Fibroblast of mammary gland (primary cell): Measurements from ENCODE around the gene SMC3.
"Not testable (repeated sequence)": the region's sequence is repeated elsewhere in the genome, so short reads cannot be mapped to it uniquely, and the experiment has no call there.

Source experiments
- DNase-seq: peaks from one replicate; pipeline ENCODE4 v3.0.0-alpha.2; 2010; ENCODE audit warnings: low read depth
- H3K4me3 ChIP-seq: 2 replicates; pipeline ENCODE4 v1.5.1; 2011; ENCODE audit warnings: low read depth, mild to moderate bottlenecking, low read length, moderate library complexity; ENCODE audit not compliant: control insufficient read depth
- CTCF ChIP-seq: conservative IDR thresholded peaks from 2 replicates; pipeline ENCODE4 v1.5.1; 2011; ENCODE audit warnings: low read depth, low read length, inconsistent platforms; ENCODE audit not compliant: control insufficient read depth, insufficient read depth

Gene SMC3

GRCh38 chr10:110527731-110528171, 39.7 kb upstream of the SMC3 start:
- no peak for TF ChIP-seq CTCF
- H3K4me3 ChIP-seq = no peak overlapping the region
- peak; percentile 45 for DNase-seq

- H3K4me3 ChIP-seq = no peak overlapping the region
- peak; percentile 34 for DNase-seq
- no peak for TF ChIP-seq CTCF
Measured at GRCh38 chr10:110528224-110528996, 39.1 kb upstream of the SMC3 start.

GRCh38 chr10:110528997-110529524, 38.4 kb upstream of the SMC3 start:
- DNase-seq = peak; percentile 48
- H3K4me3 ChIP-seq = not testable (repeated sequence)

GRCh38 chr10:110529596-110530011, 37.9 kb upstream of the SMC3 start:
- H3K4me3 ChIP-seq = no peak overlapping the region
- TF ChIP-seq CTCF = no peak

GRCh38 chr10:110530131-110530831, 37.2 kb upstream of the SMC3 start:
- no peak for TF ChIP-seq CTCF
- H3K4me3 ChIP-seq = peak overlapping the region; percentile 28
- peak; percentile 73 for DNase-seq

More at GRCh38 chr10:110529596-110530011, 37.9 kb upstream of the SMC3 start:
- no peak for DNase-seq

- no peak for TF ChIP-seq CTCF
- H3K4me3 ChIP-seq = no peak overlapping the region
- DNase-seq = no peak
Measured at GRCh38 chr10:110531687-110532086, 35.8 kb upstream of the SMC3 start.

- not testable (repeated sequence) for H3K4me3 ChIP-seq, DNase-seq
Measured at GRCh38 chr10:110532628-110533027, 34.9 kb upstream of the SMC3 start.
